HepG2 (cell line): ENCODE results near the gene ZNF771. TPM values are rescaled to one million over a fixed set of nuclear protein-coding genes. Genes with fewer than 3 reads are reported as not detected.

Experiments
- FOXA1 ChIP-seq, 2 experiments: fragments of 450-650 bp in 1 of 2; sonication (generic) in 1 of 2; formaldehyde crosslinking in 1 of 2; IDR thresholded peaks; 2 replicates each; pipeline versions ENCODE4 v1.4.0 to v1.6.1; 2016 to 2020; ENCODE audit warnings: missing genetic modification reagents in 1 of 2
- GATAD1 ChIP-seq: IDR thresholded peaks from 2 replicates; pipeline ENCODE4 v1.6.1; 2016; ENCODE audit warnings: missing genetic modification reagents, missing compliant biosample characterization
- HNRNPUL1 ChIP-seq: fragments of 200-400 bp; formaldehyde crosslinking; IDR thresholded peaks from 2 replicates; pipeline ENCODE4 v1.6.1; 2017; ENCODE audit warnings: low read depth, mild to moderate bottlenecking, low read length, moderate library complexity
- HOXA7 ChIP-seq: sonication (generic); formaldehyde crosslinking; IDR thresholded peaks from 2 replicates; pipeline ENCODE4 v1.8.1; 2022; ENCODE audit warnings: mild to moderate bottlenecking, missing genetic modification reagents, moderate library complexity
- KLF11 ChIP-seq: IDR thresholded peaks from 2 replicates; pipeline ENCODE4 v1.6.1; 2016; ENCODE audit warnings: missing compliant biosample characterization
- PTBP1 ChIP-seq: fragments of 200-400 bp; formaldehyde crosslinking; IDR thresholded peaks from 2 replicates; pipeline ENCODE4 v1.6.1; 2018; ENCODE audit warnings: low read length, low read depth; ENCODE audit not compliant: poor library complexity, severe bottlenecking
- SMAD3 ChIP-seq: sonication (generic); formaldehyde crosslinking; IDR thresholded peaks from 2 replicates; pipeline ENCODE4 v1.4.0; 2020; ENCODE audit warnings: missing genetic modification reagents
- SP4 ChIP-seq: sonication (generic); formaldehyde crosslinking; IDR thresholded peaks from 2 replicates; pipeline ENCODE4 v1.8.1; 2023; ENCODE audit warnings: mild to moderate bottlenecking, missing genetic modification reagents
- TBP ChIP-seq: sonication (generic); formaldehyde crosslinking; IDR thresholded peaks from 2 replicates; pipeline ENCODE4 v1.5.0; 2020; ENCODE audit warnings: missing genetic modification reagents
- ZFP37 ChIP-seq: sonication (generic); formaldehyde crosslinking; IDR thresholded peaks from 2 replicates; pipeline ENCODE4 v1.4.0; 2020; ENCODE audit warnings: missing genetic modification reagents, borderline replicate concordance
- ZMYM4 ChIP-seq: sonication (generic); formaldehyde crosslinking; IDR thresholded peaks from 2 replicates; pipeline ENCODE4 v1.8.1; 2023; ENCODE audit warnings: mild to moderate bottlenecking, missing genetic modification reagents
- ZNF432 ChIP-seq: sonication (generic); formaldehyde crosslinking; IDR thresholded peaks from 2 replicates; pipeline ENCODE4 v1.5.0; 2020; ENCODE audit warnings: missing genetic modification reagents, mild to moderate bottlenecking, borderline replicate concordance
- ZSCAN21 ChIP-seq: sonication (generic); formaldehyde crosslinking; IDR thresholded peaks from 2 replicates; pipeline ENCODE4 v1.8.0; 2022; ENCODE audit warnings: mild to moderate bottlenecking, missing genetic modification reagents, moderate library complexity, borderline replicate concordance
- polyA plus RNA-seq, 8 experiments: library from polyadenylated mRNA; depleted of rRNA in 3 of 8; stranded (reverse) in 7 of 8; unstranded in 1 of 8; fragments of >200 nt; fragmentation: Illumina TruSeq in 4 of 8; extraction: Trizol in 4 of 8; gene quantifications; 2 replicates each; pipeline versions ENCODE4 v1.2.1 to v1.2.3, GENCODE V29; 2011 to 2016; ENCODE audit warnings: low read depth in 4 of 8, missing spikeins in 1 of 8, mixed read lengths in 1 of 8; ENCODE audit not compliant: insufficient read depth in 1 of 8
- total RNA-seq, 5 experiments: library from RNA; depleted of rRNA; stranded (reverse); fragments of >200 nt; fragmentation: Illumina TruSeq; extraction: Trizol; gene quantifications; 2 replicates each; pipeline ENCODE4 v1.2.3, GENCODE V29; 2016; ENCODE audit warnings: low read depth in 1 of 5
- TF ChIP-seq, protein P1 (sequence below): sonication (generic); formaldehyde crosslinking; IDR thresholded peaks from 2 replicates; pipeline ENCODE4 v1.8.0; 2022; ENCODE audit warnings: mild to moderate bottlenecking, missing genetic modification reagents, moderate library complexity
- TF ChIP-seq, protein P2 (sequence below): sonication (generic); formaldehyde crosslinking; IDR thresholded peaks from 2 replicates; pipeline ENCODE4 v1.5.0; 2020; ENCODE audit warnings: missing genetic modification reagents
- TF ChIP-seq, protein P3 (sequence below): sonication (generic); formaldehyde crosslinking; IDR thresholded peaks from 2 replicates; pipeline ENCODE4 v1.8.0; 2022; ENCODE audit warnings: missing genetic modification reagents, mild to moderate bottlenecking, borderline replicate concordance
- TF ChIP-seq, protein P4 (sequence below): sonication (generic); formaldehyde crosslinking; IDR thresholded peaks from 2 replicates; pipeline ENCODE4 v1.4.0; 2020; ENCODE audit warnings: missing genetic modification reagents, borderline replicate concordance

The ZNF771 gene
- total and polyA plus RNA-seq, 2 of the 13 experiments (the other 11 are each of a cell fraction or from before 2014, with no cell fraction given) = 5.0 to 11.8 TPM

DNA sequence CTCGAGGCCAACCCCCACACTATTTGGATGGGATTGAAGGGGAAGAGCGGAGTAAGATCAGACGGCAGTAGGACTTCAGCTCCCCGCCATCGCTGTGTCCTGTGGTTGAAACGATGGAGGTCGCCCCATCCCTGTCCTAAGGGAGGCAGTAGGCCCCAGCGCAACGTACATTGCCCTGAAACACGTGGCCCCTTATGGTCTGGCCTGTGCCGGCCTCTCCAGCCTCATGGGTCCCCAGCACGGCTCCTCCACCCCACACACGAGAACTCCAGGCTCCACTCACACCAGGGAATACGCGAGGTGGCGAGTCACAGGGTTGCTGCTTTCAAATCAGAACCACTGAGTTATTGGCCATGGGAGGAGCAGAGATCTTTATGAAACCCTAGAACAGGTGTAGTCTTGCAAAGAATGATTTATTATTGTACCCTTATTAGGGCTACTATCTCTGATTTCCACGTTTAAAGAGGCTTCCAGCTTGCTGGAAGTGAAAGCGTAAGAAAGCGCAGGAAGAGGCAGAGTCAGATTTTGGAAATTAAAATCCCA, 23.1 kb downstream of the ZNF771 start (continued):
- TF ChIP-seq ZMYM4 (CRISPR knock-in tag) (peak; percentile 82; the same call in 1 of the 2 replicates), PTBP1 (peak; percentile 72), HNRNPUL1 (no peak), ZNF432 (CRISPR knock-in tag) (no peak), ZFP37 (CRISPR knock-in tag) (peak; percentile 77; the same call in 1 of the 2 replicates), GATAD1 (CRISPR knock-in tag) (peak; percentile 21; the same call in 1 of the 2 replicates), SMAD3 (CRISPR knock-in tag) (0 out of 2 replicates have a peak, but pooled peaks have one; percentile 7), SP4 (no peak), TBP (no peak), ZSCAN21 (CRISPR knock-in tag) (peak; percentile 45; the same call in 1 of the 2 replicates), KLF11 (CRISPR knock-in tag) (no peak; the same call in 1 of the 2 replicates), FOXA1 (IDR thresholded peaks at IDR 0.05) (no peak), FOXA1 (CRISPR knock-in tag; IDR thresholded peaks at IDR 0.05) (no peak), HOXA7 (CRISPR knock-in tag) (no peak)
- TF ChIP-seq, protein P1, sequence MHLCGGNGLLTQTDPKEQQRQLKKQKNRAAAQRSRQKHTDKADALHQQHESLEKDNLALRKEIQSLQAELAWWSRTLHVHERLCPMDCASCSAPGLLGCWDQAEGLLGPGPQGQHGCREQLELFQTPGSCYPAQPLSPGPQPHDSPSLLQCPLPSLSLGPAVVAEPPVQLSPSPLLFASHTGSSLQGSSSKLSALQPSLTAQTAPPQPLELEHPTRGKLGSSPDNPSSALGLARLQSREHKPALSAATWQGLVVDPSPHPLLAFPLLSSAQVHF (CRISPR knock-in tag) = no peak
- TF ChIP-seq, protein P2, sequence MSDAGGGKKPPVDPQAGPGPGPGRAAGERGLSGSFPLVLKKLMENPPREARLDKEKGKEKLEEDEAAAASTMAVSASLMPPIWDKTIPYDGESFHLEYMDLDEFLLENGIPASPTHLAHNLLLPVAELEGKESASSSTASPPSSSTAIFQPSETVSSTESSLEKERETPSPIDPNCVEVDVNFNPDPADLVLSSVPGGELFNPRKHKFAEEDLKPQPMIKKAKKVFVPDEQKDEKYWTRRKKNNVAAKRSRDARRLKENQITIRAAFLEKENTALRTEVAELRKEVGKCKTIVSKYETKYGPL = 0 out of 2 replicates have a peak, but pooled peaks have one; percentile 18
- TF ChIP-seq, protein P3, sequence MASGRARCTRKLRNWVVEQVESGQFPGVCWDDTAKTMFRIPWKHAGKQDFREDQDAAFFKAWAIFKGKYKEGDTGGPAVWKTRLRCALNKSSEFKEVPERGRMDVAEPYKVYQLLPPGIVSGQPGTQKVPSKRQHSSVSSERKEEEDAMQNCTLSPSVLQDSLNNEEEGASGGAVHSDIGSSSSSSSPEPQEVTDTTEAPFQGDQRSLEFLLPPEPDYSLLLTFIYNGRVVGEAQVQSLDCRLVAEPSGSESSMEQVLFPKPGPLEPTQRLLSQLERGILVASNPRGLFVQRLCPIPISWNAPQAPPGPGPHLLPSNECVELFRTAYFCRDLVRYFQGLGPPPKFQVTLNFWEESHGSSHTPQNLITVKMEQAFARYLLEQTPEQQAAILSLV = peak; percentile 97
- TF ChIP-seq, protein P4, sequence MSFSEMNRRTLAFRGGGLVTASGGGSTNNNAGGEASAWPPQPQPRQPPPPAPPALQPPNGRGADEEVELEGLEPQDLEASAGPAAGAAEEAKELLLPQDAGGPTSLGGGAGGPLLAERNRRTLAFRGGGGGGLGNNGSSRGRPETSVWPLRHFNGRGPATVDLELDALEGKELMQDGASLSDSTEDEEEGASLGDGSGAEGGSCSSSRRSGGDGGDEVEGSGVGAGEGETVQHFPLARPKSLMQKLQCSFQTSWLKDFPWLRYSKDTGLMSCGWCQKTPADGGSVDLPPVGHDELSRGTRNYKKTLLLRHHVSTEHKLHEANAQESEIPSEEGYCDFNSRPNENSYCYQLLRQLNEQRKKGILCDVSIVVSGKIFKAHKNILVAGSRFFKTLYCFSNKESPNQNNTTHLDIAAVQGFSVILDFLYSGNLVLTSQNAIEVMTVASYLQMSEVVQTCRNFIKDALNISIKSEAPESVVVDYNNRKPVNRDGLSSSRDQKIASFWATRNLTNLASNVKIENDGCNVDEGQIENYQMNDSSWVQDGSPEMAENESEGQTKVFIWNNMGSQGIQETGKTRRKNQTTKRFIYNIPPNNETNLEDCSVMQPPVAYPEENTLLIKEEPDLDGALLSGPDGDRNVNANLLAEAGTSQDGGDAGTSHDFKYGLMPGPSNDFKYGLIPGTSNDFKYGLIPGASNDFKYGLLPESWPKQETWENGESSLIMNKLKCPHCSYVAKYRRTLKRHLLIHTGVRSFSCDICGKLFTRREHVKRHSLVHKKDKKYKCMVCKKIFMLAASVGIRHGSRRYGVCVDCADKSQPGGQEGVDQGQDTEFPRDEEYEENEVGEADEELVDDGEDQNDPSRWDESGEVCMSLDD (CRISPR knock-in tag) = peak; percentile 76; the same call in 1 of the 2 replicates
